ENCODE measurements around the gene C14orf93.

C14orf93 gene

GRCh38 chr14:22980672-22981089, 29.3 kb downstream of the C14orf93 start:
- no peak for TF ChIP-seq CTCF (IDR thresholded peaks at IDR 0.05; ENCODE audit: low read depth, low read length, missing control alignments)
- no peak for DNase-seq (ENCODE audit: low read depth)
- H3K4me3 ChIP-seq (ENCODE audit: low read depth, low read length), result peak overlapping the region; percentile 91
- in situ Hi-C loops (cut with HindIII; ENCODE audit: low sequenced_read_pairs), result no loop called here

DNA sequence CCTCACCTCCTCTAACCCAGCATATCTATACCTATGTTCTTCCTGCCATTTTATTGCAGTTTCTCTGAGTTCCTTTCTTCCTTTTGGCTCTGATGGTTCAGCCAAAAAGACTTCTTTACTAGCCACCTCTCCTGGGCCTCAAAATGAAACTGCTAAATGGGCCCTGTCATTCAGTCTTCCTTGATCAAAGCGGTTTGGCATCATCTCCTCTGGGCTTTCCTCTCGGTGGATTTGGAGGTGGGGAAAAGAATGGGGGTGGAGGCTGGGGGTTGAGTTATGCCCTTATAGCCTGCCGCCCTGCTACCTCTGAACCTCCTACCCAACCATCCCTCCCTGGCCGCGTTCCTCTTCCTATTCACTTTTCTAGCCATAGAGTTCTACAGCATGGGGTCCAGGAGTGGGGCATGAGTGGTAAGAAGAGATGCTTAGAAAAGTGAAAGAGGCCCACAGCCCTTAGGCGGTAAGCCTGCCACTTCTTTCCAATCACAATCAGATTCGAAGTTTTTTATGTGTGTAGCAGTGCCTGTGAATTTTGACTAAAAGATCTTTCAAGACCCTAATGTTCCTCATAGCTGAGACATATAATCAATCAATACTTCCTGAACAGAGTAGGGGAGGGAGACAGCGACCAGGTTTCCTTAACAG, 30.1 kb downstream of the C14orf93 start:
- TF ChIP-seq CTCF (IDR thresholded peaks at IDR 0.05; ENCODE audit: low read depth, low read length, missing control alignments), result no peak
- in situ Hi-C loops (cut with HindIII; ENCODE audit: low sequenced_read_pairs), result no loop called here
- DNase-seq (ENCODE audit: low read depth), result no peak
- peak overlapping the region; percentile 91 for H3K4me3 ChIP-seq (ENCODE audit: low read depth, low read length)

DNA sequence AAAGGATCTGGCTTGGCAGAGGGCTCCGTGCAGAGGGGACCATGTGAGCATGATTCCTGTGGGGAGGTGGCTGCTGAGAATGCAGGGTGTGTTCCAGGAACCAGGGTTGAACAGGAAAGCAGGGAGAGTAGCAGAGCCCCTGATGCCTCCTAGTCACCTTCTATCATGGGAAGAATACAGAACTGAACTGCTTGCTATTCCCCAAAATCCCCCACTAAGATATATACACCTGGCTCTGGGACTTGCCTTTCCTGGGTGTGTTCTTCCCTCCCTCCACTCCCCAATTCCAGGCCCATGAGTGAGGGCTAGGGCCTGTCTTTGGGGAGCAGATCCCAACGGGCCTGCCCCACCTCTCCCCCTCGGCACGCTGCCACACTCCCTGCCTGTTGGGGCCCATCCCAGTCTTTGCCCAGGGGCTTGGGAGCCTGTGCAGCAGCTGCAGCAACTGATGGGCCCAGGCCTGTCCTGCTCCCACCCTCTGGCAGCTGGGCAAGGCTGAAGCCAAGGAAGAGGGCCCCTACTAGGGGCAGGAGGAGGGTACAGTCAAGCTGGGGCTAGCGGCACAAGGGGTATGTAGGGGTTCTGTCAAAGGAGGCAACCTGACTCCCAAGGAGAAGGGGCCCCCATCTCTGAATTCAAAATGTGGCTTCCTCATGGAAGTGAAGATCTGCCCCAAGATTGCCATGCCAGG, 30.8 kb downstream of the C14orf93 start:
- no peak for TF ChIP-seq CTCF (IDR thresholded peaks at IDR 0.05; ENCODE audit: low read depth, low read length, missing control alignments)
- in situ Hi-C loops (cut with HindIII; ENCODE audit: low sequenced_read_pairs), result no loop called here
- peak overlapping the region; percentile 91 for H3K4me3 ChIP-seq (ENCODE audit: low read depth, low read length)
- no peak for DNase-seq (ENCODE audit: low read depth)

- in situ Hi-C loops (cut with HindIII; ENCODE audit: low sequenced_read_pairs), result no loop called here
- TF ChIP-seq CTCF (IDR thresholded peaks at IDR 0.05; ENCODE audit: low read depth, low read length, missing control alignments), result no peak
- DNase-seq (ENCODE audit: low read depth), result no peak
- peak overlapping the region; percentile 91 for H3K4me3 ChIP-seq (ENCODE audit: low read depth, low read length)
Observed at GRCh38 chr14:22978487-22978837, 31.5 kb downstream of the C14orf93 start.

- DNase-seq (ENCODE audit: low read depth), result no peak
- no peak for TF ChIP-seq CTCF (IDR thresholded peaks at IDR 0.05; ENCODE audit: low read depth, low read length, missing control alignments)
- peak overlapping the region; percentile 91 for H3K4me3 ChIP-seq (ENCODE audit: low read depth, low read length)
- in situ Hi-C loops (cut with HindIII; ENCODE audit: low sequenced_read_pairs), result no loop called here
Observed at GRCh38 chr14:22977684-22978486, 32.1 kb downstream of the C14orf93 start.

DNA sequence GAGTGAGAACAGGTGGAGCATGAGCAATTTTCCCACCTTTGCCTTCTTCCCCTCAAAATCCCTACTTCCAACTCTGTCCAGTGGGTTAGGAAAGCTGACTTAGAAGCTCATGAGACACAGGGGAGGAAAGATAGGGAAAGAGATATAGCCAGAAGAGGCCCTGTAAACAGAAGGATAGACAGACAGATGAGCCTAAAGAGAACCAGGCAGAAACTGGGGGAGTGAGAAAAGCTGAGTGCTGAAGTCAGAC, 32.6 kb downstream of the C14orf93 start:
- no peak for TF ChIP-seq CTCF (IDR thresholded peaks at IDR 0.05; ENCODE audit: low read depth, low read length, missing control alignments)
- in situ Hi-C loops (cut with HindIII; ENCODE audit: low sequenced_read_pairs), result no loop called here
- DNase-seq (ENCODE audit: low read depth), result no peak
- H3K4me3 ChIP-seq (ENCODE audit: low read depth, low read length), result no peak overlapping the region

Measured in astrocyte of the cerebellum (primary cell).